Measurements from ENCODE around the gene DMD. TPM values are rescaled to one million over a fixed set of nuclear protein-coding genes. Genes with fewer than 3 reads are reported as not detected.

Gene DMD
- total RNA-seq, 4 donors from 2014 or later = 27.7 to 54.7 (median 34.4) TPM

DNA sequence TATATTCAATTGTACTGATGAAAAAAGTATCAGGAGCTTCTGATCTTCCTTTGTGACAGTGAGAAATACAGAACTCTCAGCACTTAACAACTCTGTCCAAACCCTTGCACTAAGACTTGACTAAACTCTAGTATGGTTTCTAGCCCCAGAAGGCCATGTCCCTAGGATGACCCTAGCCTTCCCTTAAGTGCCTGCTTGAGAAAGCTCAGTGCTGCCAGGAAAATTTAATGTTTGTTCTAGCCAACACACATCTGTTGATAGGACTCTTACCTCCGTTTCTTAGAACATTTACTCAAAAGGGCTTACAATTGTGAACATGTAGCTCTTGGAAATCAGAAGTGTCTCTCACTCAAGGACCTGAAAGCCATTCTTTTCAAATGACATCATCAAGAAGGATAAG lies 1084.4 kb downstream of the DMD start:
- ATAC-seq (ENCODE audit: low FRiP score) (no peak), DNase-seq (ENCODE audit: low spot score) (no peak)
- TF ChIP-seq, protein P1, sequence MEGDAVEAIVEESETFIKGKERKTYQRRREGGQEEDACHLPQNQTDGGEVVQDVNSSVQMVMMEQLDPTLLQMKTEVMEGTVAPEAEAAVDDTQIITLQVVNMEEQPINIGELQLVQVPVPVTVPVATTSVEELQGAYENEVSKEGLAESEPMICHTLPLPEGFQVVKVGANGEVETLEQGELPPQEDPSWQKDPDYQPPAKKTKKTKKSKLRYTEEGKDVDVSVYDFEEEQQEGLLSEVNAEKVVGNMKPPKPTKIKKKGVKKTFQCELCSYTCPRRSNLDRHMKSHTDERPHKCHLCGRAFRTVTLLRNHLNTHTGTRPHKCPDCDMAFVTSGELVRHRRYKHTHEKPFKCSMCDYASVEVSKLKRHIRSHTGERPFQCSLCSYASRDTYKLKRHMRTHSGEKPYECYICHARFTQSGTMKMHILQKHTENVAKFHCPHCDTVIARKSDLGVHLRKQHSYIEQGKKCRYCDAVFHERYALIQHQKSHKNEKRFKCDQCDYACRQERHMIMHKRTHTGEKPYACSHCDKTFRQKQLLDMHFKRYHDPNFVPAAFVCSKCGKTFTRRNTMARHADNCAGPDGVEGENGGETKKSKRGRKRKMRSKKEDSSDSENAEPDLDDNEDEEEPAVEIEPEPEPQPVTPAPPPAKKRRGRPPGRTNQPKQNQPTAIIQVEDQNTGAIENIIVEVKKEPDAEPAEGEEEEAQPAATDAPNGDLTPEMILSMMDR (IDR thresholded peaks at IDR 0.05) = no peak

DNA sequence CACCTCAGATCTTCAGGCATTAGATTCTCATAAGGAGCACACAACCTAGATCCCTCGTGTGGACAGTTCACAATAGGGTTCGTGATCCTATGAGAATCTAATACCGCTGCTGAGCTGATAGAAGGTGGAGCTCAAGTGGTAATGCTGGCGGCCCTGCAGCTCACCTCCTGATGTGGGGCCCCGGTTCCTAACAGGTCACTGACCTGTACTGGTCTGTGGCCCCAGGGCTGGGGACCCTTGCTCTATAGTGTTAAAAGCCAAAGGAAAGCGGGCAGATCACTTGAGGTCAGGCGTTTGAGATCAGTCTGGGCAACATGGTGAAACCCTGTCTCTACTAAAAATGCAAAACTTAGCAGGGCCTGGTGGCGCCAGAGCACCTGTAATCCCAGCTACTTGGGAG lies 1092.5 kb downstream of the DMD start:
- TF ChIP-seq, protein P1 (IDR thresholded peaks at IDR 0.05) = no peak
- ATAC-seq (ENCODE audit: low FRiP score) (no peak), DNase-seq (ENCODE audit: low spot score) (no peak)

DNA sequence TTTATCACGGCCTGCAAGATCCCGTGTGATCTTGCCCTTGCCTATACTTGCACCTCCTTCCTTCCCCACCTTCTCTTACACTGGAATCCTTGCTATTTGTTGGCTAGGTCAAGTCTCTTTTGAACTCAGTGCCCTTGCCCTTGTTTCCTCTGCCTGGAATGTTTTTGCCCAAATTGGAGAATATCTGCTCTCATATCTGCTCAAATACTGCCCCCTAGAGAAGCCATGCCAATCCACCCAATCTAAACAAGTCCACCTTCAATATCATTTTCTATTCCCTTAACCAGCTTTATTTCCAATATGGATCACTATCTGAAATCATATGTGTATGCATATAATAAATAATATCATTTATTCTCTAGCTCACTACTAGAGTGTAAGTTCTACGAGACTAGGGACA lies 1095.3 kb downstream of the DMD start:
- DNase-seq (ENCODE audit: low spot score) (no peak), ATAC-seq (ENCODE audit: low FRiP score) (no peak)
- TF ChIP-seq, protein P1 (IDR thresholded peaks at IDR 0.05) = no peak

DNA sequence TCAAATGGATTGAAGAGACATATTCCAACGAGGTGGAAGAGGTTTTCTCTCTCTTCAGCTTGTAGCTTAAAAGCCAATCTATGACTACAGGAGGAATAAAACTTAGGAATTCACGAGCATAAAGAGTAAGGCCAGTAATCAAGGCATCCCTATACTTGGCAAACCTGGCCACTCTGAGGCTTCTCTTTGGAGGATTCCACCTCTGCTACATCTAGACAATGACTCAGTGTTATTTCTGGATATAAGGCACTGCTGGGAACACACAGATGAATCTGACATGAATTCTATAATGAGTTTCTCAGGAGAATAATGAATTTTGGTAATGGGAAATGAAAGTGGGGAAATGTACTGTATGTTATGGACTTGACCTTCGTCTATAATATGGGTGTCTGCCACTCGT lies 1123.7 kb downstream of the DMD start:
- no peak for DNase-seq (ENCODE audit: low spot score)
- no peak for ATAC-seq (ENCODE audit: low FRiP score)
- TF ChIP-seq, protein P1 (IDR thresholded peaks at IDR 0.05) = no peak

DNA sequence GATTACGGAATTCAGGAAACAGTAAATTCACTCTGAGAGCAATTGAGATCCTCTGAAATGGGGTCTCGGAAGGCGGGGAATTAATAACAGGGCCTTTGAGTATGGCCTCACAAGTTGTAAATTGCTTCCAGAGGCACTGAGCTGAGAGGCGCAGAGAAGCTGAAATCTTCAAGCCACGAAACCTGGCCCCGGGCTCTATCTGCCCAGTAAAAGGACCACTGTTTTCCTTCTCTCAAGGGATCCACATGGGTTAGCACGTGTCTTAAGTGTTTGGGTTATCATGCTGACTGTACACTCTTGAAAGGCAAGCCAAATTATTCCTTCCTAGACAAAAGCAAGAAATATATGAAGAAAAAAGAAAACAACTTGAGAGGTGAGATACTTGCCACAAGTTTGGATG lies 1126.6 kb downstream of the DMD start:
- no peak for ATAC-seq (ENCODE audit: low FRiP score)
- no peak for DNase-seq (ENCODE audit: low spot score)

DNA sequence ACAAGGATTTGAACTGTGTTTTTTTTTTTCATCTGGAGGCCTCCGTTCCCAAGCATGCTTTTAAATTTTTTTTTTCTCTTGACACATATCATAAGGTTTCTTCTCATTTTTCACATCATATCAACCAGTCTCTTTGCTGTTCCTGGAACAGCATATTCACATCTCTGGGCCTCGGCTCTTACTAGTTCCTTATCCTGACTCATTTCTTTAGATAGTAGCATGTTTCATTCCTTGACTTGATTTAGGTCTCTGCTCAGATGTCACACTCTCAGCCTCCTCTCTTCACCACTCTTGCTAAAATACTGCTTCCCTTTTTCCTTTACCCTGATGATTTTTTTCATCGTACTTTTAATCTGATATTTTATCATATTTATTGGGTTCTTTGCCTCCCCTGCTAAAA lies 1163.1 kb downstream of the DMD start:
- TF ChIP-seq, protein P1 (IDR thresholded peaks at IDR 0.05) = no peak
- no peak for DNase-seq (ENCODE audit: low spot score)

More for the DNA sequence above, 1126.6 kb downstream of the DMD start:
- TF ChIP-seq, protein P1 (IDR thresholded peaks at IDR 0.05) = no peak

DNA sequence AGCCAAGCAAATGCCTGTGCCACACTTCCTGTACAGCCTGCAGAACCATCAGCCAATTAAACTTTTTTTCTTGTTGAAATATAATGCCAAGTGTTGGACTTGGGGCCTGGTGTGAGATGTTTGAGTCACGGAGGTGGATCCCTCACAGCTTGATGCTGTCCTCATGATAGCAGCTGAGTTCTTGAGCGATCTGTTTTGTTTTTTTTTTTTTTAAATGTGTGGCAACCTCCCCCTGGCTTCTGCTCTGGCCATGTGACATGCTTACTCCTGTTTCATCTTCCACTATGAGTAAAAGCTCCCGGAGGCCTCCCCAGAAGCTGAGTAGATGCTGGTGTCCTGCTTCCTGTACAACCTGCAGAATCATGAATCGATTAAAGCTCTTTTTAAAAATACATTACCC lies 1166.2 kb downstream of the DMD start:
- DNase-seq (ENCODE audit: low spot score) = no peak
- TF ChIP-seq, protein P1 (IDR thresholded peaks at IDR 0.05) = no peak
- ATAC-seq (ENCODE audit: low FRiP score) = no peak

More for the DNA sequence above, 1163.1 kb downstream of the DMD start:
- no peak for ATAC-seq (ENCODE audit: low FRiP score)
